HAP-1 (cell line): ENCODE data around the gene LANCL2.

Source experiments
- DNase-seq, 2 experiments: peaks; one replicate each; pipeline ENCODE4 v3.0.0-alpha.2; 2016 to 2020; ENCODE audit warnings: low spot score in 2 of 2
- H3K27me3 ChIP-seq: fragments of 250-450 bp; sonication (Bioruptor Pico); 2 replicates; pipeline ENCODE4 v1.5.1; 2020; ENCODE audit warnings: low read depth, mild to moderate bottlenecking, moderate library complexity
- H3K36me3 ChIP-seq: fragments of 250-450 bp; sonication (Bioruptor Pico); replicated peaks from 2 replicates; pipeline ENCODE4 v1.5.1; 2020; ENCODE audit warnings: mild to moderate bottlenecking
- H3K4me1 ChIP-seq: fragments of 250-450 bp; sonication (Bioruptor Pico); 2 replicates; pipeline ENCODE4 v1.5.1; 2020; ENCODE audit warnings: mild to moderate bottlenecking
- H3K4me3 ChIP-seq: fragments of 250-450 bp; sonication (Bioruptor Pico); 2 replicates; pipeline ENCODE4 v1.5.1; 2020; ENCODE audit warnings: mild to moderate bottlenecking, moderate library complexity
- H3K9me3 ChIP-seq: fragments of 250-450 bp; sonication (Bioruptor Pico); 2 replicates; pipeline ENCODE4 v1.5.1; 2020; ENCODE audit warnings: mild to moderate bottlenecking, moderate library complexity
- in situ Hi-C: fragments of 300-500 bp; cut with MboI; formaldehyde crosslinking; loops from 3 replicates; pipeline ENCODE4 v1.14.3; 2020; ENCODE audit warnings: low sequenced_read_pairs, inconsistent platforms, mixed read lengths

LANCL2 gene

DNA sequence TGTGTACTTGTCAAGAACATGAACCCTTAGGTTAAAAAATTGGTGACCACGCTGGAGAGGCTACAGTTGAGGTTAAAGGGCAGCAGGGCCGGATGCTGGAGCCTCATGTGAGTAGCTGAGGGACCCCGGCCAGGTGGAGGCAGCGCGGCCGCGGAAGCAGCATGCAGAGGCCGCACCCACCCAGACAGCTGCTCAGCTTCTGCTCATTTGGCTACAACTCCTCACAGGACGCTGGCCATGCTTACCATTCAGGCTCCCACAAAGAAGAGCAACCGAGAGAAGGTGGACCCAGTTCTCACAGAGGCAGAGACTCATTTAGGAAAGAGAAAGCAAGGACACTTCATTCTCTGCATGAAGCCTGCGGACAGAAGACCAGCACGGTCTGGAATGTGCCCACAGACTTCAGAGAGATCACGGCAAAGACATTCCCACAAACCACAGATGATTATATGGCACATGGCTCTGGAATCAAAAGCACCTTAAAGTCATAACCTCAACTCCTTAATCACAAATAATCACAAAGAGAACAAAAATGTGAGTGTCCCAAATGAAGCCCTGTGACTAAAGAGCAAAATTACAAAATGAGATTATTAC, 112.7 kb downstream of the LANCL2 start:
- DNase-seq, result no peak
- Histone ChIP-seq H3K4me3 (no peak overlapping the region), H3K27me3 (no peaks in the 10 kb centered on the region), H3K4me1 (no peaks in the 10 kb centered on the region), H3K9me3 (no peaks in the 10 kb centered on the region), H3K36me3 (no peaks in the 10 kb centered on the region)
- in situ Hi-C loops, result no loop called here

DNA sequence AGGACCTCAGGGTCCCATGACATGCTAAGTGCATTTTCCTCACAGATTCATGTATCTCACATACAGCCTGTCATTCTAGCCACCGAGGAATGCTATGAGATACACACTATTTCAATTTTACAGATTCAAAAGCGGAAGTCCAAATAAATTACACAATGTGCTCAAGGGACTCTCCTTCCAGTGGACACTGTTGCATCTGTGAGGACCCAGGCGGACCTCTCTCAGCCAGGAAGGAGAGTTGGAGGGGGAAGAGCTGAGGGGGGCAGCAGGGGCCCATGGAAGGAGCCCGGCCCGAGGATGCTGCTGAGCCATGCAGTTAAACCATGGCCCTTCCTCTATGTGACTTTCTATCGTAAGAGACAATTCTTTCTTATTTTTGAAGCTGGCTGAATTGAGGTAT, 113.6 kb downstream of the LANCL2 start:
- Histone ChIP-seq H3K27me3 (no peaks in the 10 kb centered on the region), H3K9me3 (no peaks in the 10 kb centered on the region), H3K4me3 (no peak overlapping the region), H3K36me3 (no peaks in the 10 kb centered on the region), H3K4me1 (no peaks in the 10 kb centered on the region)
- no peak for DNase-seq
- in situ Hi-C loops, result no loop called here

DNA sequence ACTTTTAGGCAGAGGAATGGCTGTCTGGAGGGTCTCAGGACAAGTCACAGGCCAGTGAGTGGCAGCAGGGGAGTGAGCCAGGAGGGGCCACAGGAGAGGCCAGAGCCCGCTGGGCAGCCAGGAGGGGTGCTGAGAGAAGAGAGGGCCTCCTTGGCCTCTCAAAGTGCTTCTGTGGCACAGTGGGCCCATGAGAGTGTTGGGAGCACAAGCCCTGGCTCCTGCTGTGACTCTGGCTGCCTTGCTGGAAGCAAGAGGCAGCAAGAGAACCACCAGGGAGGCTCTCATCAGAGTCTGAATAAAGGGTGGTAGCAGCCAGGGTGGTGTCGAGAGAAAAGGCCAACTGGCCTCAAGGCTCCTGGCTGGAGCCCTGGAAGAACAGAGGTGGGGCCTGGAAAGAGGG, 116.0 kb downstream of the LANCL2 start:
- Histone ChIP-seq H3K27me3 (no peaks in the 10 kb centered on the region), H3K4me3 (no peak overlapping the region), H3K36me3 (no peaks in the 10 kb centered on the region), H3K4me1 (no peaks in the 10 kb centered on the region), H3K9me3 (no peaks in the 10 kb centered on the region)
- no peak for DNase-seq
- in situ Hi-C loops, result no loop called here

DNA sequence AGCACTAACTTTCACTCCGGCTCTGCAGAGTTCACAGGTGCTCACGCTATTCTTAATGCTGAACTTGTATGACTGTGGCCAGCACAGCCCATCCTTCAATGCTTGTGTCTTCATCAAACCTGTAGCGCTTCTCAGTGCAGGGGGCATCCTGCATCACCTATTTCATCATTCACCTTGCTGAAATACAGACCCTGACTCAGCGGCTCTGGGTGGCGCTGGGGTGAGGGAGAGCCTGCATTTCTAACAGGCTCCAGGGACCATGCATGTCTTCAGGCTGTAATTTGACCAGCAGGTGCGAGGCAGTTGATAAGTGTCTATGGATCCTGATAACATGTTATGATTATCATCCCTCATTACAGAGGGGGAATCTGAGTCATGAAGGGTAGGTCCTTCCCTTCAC, 117.9 kb downstream of the LANCL2 start:
- H3K4me1 ChIP-seq, result no peaks in the 10 kb centered on the region
- in situ Hi-C loops, result no loop called here
- H3K4me3 ChIP-seq, result no peak overlapping the region
- no peaks in the 10 kb centered on the region for H3K9me3 ChIP-seq
- H3K36me3 ChIP-seq, result no peaks in the 10 kb centered on the region
- H3K27me3 ChIP-seq, result no peaks in the 10 kb centered on the region
- no peak for DNase-seq
